ENCODE measurements around the gene NBPF1.
"Not testable (repeated sequence)": the region's sequence is repeated elsewhere in the genome, so short reads cannot be mapped to it uniquely, and the experiment has no call there.

NBPF1 gene

DNA sequence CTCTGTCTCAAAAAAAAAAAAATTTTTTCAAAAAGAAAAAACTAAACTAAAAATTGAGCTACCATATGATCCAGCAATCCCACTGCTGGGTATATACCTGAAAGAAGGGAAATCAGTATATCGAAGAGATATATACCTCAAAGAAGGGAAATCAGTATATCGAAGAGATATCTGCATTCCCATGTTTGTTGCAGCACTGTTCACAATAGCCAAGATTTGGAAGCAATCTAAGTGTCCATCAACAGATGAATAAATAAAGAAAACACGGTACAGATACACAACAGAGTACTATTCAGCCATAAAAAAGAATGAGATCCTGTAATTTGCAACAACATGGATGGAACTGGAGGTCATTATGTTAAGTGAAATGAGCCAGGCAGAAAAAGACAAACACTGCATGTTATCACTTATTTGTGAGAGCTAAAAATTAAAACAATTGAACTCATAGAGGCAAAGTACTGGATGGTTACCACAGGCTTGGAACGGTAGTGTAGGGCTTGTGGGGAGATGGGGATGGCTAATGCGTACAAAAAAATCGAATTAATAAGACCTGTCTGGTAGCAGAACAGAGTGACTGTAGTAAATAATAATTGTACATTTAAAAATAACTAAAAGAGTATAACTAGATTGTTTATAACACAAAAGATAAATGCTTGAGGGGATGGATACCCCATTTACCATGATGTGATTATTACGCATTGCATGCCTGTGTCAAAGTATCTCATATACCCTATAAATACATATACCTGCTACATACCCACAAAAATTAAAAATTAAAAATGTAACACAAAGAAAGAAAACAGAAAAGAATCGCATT lies 28.0 kb upstream of the NBPF1 start:
- not testable (repeated sequence) for DNase-seq

DNA sequence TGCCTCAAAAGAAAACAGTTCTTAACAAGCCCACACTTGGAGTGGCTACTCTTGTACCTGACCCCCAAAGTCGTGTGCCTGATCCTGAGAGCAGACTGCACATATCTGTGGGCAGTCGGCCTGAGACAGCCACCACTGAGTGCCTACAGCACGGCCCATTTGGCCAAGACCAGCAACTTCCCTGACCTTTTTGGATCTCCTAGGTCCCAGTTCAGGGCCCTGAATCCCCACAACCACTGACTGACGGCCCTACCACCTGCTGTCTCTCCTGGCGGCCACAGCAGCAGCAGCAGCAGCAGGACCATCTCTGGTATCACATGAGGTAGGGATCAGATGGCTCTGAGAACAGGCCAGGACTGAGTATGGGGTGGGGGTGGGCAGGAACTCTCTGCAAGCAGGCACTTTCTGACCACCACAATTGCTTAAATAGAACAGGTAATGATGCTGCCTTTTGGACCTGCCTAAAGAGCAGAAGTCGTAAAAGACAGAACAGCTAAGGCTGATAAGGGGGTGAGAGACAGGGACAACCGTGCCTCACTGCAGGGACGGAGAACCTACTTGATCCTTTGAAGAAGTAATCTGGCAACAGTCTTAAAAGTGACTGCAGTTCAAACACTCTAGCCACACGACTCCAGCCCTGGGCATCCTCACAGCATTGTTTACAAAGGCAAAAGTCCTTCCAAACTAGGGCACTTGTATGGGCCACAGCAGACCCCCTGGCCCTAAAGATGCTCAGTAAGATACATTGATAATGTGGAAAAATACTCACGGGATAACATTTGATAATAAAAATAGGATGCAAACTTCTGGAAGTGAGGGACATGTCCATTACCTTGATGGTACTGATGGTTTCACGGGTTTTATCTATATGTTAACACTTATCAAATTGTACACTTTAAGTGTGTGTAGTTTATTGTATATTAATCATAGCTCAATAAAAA lies 26.0 kb upstream of the NBPF1 start:
- not testable (repeated sequence) for DNase-seq

DNA sequence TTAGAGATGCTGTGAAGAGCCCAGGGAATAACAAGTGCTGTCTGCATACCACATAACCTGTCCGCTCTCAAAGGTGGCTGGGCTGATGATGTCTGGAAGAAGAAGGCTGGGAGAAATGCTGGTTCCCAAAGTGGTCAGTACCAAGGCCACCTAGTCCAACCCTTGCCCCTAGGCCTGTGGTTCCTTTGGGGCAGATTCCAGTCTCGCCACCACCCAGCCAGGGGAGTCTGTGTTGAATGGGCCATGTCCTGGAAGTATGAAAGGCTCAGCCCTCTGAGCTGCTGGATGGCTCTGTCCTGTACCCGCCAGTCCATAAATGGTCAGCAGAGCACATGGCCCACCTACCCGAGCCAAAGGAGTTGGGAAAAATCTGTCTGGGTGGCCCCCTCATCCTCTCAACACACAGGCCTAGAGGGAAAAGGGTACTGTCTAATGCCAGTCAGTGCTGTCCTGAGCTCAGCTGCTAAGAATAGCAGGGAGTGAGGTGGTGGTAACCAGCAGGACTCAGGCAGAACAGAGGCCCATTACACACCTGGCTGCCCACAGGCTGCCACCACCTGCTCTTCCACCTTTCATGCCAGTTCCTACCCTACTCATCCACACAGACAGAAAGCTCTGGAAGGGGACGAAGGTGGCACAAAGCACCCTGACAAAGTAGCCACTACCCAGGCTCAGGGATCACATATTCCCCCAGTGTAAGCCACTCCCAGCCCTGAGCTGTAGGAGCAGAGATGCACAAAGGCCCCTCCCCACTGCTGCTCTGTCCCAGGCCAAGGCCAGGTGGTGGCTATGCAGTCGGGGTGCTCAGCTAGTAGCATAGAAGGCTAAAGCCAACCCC lies 24.8 kb upstream of the NBPF1 start:
- not testable (repeated sequence) for DNase-seq

DNA sequence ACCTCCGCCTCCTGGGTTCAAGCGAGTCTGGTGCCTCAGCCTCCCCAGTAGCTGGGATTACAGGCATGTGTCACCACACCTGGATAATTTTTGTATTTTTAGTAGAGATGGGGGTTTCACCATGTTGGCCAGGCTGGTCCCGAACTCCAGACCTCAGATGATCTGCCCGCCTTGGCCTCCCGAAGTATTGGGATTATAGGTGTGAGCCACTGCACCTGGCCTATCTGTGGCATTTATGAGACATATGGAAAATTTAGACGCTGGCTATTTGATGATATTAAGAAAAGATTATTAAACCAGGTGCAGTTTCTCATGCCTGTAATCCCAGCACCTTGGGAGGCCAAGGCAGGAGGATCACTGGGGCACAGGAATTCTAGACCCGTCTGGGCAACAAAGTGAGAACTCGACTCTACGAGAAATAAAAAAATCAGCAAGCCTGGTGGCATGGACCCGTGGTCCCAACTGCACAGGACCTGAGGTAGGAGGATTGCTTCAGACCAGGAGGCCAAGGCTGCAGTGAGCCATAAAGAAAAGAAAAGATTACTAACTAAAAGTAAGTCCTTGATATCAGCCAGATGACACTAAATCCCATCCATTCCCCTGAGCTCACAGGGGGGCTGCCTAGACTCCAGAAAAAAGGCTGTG lies 23.3 kb upstream of the NBPF1 start:
- not testable (repeated sequence) for DNase-seq

DNA sequence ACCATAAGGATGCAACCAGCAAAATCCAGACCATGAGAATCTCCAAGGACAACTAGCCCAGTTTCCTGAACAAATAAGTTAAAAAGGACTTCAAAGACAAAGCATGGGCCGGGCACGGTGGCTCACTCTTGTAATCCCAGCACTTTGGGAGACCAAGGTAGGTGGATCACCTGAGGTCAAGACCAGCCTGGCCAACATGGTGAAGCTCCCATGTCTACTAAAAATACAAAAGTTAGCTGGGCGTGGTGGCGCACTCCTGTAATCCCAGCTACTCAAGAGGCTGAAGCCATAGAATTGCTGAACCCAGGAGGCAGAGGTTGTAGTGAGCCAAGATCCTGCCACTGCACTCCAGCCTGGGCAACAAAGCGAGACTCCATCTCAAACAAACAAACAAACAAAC lies 22.6 kb upstream of the NBPF1 start:
- not testable (repeated sequence) for DNase-seq

DNA sequence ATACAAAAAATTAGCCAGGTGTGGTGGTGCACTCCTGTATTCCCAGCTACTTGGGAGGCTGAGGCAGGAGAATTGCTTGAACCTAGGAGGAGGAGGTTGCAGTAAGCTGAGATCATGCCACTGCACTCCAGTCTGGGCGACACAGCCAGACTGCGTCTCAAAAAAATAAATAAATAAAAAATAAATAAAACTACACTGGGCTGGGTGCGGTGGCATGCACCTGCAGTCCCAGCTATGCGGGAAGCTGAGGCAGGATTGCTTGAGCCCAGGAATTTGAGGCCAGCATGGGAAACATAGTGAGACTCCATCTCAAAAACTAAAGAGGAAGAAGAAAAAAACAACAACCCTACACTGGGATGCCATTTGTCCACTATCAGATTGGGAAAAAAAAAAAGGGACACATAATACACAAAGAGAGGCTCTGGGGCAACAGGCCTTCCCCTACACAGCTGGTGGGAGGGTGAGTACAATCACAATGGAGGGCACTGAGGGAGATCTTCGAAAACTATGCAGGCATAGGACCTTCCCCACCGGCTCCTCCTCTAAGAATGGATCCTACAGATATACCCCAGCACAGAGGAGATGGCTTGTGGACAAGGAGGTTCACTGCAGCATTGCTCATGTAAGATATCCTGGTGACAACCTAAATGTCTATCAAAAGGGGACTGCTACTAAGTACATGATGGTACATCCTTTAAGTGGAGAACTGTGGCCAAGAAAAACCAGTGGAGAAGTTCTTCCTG lies 20.3 kb upstream of the NBPF1 start:
- DNase-seq, result not testable (repeated sequence)

DNA sequence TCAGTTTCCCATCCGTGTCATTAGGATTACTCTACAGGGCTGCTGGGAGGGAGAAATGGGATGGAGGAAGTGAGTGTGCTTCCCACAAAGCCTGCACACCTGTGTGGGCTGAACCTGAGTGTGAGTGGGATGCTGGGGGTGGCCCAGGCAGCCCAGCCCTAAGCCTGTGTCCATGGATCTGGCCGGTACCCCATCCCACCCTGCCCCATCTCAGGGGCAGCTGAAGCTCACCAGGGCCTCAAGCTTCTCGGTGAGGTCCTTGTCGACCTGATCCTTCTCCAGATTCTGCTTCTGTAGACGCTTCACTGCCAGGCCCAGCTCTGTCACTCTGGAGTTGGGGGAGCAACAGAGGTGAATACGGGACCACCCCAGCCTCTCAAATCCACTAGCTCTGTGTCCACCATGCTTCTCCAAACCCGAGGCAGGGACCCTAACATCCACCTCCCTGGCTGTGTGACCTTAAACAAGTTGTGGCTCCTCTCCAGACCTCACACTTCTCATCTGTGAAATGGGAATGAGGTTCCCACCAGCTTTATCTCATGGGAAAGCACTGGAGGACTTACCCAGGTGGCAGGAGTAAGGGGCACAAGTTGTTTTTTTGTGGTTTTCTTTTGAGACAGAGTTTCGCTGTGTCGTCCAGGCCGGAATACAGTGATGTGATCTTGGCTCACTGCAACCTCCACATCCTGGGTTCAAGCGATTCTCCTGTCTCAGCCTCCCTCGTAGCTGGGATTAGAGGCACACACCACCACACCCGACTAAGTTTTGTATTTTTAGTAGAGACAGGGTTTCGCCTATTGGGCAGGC lies 18.9 kb upstream of the NBPF1 start:
- DNase-seq, result not testable (repeated sequence)

DNA sequence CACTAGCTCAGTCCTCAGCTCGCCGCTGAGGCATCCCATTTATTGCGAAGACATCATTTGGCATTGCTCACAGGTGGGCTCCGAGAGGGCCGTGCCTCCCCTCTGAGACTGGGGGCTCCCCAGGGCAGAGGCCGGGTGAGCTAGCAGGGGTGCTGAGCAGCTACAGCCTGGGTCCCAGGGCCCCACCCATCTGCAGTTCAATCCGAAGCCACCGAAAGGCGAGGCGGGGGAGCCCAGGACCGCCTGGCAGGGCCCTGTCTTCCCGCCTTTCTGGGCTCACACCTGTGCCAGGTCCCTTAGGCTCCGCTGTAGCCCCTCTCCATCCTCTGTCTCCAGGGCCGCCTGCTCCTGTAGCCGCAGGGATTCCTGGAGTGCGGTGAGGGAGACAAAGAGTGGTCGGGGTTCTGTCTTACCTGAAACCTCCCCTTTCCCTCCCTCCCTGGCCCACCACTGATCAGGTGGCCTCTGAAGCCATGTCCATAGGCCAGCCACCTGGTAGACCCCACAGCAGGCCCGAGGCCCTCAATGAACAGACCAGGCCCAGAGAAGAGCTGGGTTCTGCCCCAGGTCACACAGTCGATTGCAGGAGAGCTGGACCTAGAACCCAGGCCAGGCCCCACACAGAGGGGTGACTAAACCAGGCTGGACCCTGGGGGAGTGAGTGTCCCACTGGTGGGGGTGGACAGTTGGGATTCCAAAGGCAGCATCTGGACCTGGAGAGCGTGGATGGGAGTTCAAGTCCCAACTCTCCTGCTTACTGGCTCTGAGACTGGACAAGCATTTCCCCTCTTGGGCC lies 18.1 kb upstream of the NBPF1 start:
- DNase-seq, result no peak

DNA sequence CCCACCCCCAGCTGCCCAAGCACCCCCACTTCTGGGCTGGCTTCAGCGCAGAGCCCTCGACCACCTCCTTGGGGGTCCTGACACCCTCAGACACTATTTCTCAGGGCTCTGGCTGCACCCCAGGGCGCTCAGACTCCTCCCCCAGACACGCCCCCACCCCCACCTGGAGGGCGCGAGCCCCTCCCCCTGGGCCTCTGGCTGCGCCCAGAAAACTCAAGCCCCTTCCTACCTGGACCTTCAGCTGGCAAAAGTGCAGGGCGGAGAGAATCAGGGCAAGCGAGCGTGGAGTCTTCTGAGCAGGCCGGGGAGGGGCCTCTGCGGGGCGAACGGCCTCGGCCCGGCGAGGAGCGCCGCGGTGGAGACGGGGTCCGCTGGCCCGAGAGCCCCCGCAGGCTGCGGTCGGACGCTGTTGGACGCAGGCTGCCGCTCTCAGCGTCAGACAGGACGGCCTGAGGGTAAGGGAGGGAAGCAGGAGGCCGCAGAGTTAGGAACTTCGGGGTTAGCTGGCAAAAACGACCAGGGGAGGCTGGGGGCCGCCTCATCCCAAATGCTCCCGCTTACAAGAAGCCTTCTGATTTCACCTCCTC lies 17.4 kb upstream of the NBPF1 start:
- no peak for DNase-seq

DNA sequence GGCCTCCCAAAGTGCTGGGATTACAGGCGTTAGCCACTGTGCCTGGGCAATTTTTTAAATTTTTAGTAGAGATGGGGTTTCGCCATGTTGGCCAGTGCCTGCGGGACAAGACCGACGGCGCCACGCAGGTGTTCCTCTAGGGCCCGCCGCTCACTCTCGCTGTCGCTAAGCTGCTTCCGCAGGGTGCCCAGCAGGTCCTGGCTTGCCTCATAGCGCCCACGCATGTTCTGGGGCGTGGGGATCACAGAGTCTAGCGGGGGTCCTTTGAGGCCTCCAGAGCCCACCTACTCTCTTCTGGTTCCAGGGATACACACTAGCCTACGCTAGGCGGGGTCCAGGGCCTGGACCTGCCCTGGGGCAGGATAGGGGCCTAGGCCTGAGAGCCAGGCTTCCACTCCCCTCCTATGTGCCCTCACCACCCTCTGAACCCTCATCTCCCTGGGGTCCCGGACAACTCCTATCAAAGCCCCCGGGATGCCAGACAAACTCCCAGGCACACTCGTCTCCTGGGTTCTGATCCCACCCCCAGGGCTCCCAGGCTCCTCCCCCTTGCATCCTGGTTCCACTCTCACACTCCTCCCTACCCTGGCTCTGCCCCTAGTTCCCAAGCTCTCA lies 16.7 kb upstream of the NBPF1 start:
- not testable (repeated sequence) for DNase-seq

DNA sequence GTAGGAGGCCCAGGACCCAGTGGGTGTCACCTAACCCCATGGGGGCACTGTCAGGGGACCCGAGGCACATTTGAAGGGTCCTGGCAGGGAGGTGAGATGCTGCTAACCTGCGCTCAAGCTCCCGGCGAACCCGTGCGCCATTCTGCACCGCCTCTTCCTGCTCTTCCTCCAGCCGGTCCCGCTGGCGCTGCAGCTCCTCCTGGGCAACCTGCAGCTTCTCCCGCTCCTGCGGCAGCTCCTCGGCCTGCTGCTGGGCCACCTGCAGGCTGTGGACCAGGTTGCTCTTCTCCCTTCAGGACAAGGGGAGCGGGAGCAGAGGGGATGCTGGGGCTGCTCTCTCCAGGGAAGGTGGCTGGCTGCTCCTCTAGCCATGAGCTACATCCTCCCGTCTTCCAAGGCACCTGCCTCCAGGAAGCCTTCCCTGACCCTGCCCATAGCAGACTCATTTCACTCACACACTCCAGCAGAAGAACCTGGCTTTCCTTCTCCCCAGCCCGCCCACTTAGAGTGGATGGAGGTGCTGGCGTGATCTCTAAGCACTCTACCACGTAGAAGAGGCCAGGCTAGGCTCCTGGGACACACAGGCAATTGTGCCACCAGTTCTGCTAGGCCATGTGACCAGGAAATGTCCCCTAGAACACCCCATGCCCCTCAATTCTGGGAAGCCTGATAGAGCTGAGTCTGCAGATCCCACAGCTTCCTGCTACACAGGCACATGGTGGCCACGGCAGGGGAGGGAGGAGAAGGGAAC lies 15.2 kb upstream of the NBPF1 start:
- DNase-seq, result no peak

DNA sequence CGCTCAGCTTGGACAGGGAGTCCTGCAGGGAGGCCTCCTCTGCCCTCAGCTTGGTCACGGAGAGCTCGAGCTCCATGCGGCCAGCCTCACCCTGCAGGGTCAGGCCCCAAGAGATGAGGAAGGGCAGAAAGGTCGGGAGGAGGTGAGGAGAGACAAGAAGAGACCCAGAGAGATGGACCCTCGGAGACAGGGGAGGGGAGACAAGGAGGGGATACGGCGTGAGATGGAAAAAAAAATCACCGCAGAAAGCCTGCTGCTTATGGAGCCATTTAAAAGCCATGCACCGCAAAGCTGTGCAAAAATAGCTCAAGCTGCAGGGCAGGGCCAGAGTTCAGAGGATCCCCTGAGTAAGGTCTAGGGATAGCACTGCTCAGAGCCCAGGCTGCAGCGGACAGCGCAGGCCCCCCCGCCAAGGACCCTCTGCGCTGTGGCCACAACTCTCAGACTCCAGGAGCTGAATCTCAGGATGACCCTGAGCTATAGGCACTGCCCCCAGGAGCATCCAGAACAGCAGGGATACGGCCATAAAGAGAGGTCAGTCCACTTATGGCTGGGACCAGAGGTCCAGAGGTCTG lies 13.1 kb upstream of the NBPF1 start:
- not testable (repeated sequence) for DNase-seq

DNA sequence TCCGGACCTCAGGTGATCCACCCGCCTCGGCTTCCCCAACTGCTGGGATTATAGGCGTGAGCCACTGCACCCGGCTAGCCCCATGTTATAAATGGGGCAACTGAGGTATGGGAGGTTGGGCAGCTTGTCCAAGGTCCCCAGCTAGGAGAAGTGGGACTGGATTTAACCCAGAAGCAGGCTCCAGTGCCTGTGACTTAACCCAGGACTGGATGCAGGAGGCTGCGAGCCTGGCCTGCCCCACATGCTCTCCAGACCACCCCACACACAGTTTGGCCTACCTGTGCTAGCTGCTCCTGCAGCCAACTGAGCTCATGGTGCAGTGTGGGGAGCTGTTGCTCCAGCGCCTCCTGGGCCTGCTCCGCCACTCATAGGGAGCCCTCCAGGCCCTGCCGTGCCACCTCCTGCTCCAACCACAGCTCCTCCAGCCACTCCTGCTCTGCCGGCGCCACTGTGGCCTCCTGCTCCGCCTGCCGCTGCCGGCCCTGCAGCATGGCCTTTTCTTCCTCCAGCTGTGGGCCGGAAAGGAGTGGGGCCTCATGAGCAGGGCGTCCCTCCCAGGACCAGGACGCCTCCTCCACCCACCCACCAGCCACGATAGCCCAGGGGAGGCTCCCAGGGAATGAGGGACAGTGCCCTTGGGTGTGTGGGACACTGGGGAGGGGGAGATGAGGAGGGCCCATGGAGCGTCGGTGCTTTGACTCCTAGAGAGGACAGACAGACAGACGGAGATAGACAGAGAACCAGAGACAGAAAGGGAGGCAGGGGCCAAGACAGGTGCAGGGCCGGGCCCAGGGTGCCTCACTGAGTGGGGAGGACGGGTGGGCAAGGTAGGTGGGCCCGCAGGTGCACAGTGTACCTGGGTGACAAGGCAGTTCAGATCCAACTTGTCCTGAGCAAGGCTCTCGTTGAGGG lies 12.4 kb upstream of the NBPF1 start:
- no peak for DNase-seq

DNA sequence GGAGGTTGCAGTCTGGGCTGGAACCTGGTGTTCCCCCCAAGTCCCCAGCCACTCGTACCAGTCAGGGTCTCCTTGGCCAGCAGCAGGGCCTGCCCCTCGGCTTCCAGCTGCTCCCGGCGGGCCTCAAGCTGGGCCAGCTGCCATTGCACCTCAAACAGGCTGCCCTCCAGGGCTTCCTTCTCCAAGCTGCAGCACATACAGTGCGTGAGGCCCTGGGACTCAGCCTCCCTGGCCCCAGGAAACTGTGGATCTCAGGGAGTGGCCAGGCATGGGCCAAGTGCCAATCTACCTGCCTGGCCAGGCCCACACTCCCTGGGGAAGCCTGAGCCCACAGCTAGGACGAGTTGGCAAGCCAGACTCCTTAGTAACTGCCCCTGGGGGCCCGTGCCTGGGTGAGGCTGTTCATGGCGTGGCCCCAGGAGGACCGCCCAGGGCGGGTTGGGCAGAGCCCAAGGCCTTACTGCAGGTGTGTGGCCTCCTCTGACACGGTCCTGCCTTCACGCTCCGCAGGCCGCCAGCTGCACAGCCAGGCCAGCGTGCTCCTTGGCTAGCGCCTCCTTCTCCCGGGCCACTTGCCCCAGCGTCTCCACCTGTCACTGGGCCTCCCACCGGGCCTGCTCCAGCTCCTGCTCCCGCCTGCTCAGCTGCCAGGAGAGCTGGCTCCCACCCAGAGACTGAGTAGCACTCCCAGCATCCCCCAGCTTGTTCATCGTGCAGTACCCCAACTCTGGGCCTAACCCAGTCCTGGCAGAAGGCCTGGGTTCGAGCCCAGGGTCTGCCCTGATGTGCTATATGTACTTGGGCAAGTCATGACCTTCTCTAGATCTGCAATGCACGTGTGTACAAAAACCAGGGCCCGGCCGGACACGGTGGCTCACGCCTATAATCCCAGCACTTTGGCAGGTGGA lies 10.7 kb upstream of the NBPF1 start:
- not testable (repeated sequence) for DNase-seq

DNA sequence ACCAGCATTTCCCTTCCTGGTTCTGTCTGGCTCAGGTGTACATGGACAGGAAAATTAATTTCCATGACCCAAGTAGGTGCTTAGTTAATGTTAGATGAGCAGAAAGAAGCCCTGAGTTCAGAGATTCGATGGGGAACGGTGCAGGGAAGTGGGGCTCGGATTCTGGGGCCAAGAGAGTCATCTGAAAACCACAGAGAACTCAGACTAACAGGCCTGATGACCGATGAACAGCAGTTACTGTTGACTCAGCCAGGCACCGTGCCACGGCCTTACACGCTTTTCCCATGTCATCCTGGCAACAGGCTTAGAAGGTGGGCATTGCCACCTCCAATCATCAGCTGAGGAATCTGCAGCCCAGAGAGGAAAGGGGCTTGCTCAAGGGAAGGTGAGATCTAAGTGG lies 10.0 kb upstream of the NBPF1 start:
- DNase-seq, result not testable (repeated sequence)

All from NCI-H1694 (cell line).